ENCODE results near the gene DNAI7.

The DNAI7 gene

DNA sequence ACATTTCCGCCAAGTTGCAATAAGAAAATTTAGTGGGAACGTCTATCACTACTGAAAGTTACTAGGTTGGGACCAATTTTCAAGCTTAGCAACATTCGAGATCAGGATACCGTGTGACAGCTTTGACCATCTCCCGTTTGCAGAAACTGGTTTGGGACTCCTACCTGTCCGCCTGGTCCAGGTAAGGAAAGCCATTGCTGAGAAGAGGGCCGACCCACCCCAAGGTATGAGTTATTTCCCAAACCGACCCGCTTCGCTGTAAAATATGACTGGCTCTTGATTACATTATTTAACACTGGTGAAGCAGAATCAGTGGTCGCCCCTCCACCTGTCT, 271 bp downstream of the DNAI7 start:
- H3K4me3 ChIP-seq (ENCODE audit: low read length), result peak overlapping the region; percentile 82
- TF ChIP-seq, protein P1, sequence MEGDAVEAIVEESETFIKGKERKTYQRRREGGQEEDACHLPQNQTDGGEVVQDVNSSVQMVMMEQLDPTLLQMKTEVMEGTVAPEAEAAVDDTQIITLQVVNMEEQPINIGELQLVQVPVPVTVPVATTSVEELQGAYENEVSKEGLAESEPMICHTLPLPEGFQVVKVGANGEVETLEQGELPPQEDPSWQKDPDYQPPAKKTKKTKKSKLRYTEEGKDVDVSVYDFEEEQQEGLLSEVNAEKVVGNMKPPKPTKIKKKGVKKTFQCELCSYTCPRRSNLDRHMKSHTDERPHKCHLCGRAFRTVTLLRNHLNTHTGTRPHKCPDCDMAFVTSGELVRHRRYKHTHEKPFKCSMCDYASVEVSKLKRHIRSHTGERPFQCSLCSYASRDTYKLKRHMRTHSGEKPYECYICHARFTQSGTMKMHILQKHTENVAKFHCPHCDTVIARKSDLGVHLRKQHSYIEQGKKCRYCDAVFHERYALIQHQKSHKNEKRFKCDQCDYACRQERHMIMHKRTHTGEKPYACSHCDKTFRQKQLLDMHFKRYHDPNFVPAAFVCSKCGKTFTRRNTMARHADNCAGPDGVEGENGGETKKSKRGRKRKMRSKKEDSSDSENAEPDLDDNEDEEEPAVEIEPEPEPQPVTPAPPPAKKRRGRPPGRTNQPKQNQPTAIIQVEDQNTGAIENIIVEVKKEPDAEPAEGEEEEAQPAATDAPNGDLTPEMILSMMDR (conservative IDR thresholded peaks at IDR 0.05; ENCODE audit: low read length), result no peak
- DNase-seq (ENCODE audit: low read depth), result no peak

DNA sequence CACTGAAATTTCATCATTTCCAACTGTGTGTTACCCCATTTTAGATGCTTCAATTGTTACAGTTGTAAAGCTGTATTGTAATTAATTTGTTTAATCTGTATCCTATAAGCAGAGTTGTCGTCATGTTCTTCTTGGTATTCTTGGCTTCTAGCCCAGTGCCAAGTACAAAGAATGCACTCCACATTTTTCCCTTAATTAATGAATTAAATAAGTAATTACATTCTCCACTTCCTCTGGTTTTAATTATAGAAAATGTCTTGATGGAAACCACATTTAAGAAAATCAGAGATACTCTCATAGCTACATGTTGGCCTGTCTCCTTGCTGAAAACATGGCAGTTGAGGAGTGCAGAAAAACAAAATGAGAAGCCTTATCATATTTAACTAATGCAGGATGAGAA, 746 bp downstream of the DNAI7 start:
- H3K4me3 ChIP-seq (ENCODE audit: low read length), result peak overlapping the region; percentile 82
- TF ChIP-seq, protein P1 (conservative IDR thresholded peaks at IDR 0.05; ENCODE audit: low read length), result no peak
- peak; percentile 57 for DNase-seq (ENCODE audit: low read depth)

DNA sequence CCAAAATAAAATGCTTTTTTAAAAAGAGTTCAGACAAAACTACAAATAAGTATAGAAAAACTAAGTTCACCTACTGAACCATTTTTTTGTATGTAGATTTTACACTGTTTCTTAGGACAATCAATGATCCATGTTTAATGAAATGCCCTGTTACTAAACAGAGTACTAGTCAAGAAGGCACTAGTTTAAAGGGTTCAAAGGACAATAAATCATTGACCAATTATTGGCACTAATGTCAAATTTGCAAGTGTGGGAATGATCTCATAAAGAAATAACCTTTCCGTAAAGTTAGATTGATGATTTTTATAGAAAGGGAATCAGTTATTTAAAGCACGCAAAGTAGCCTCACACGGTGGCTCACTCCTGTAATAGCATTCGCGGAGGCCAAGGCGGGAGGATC, 4.2 kb downstream of the DNAI7 start:
- no peak overlapping the region for H3K4me3 ChIP-seq (ENCODE audit: low read length)
- no peak for DNase-seq (ENCODE audit: low read depth)
- TF ChIP-seq, protein P1 (conservative IDR thresholded peaks at IDR 0.05; ENCODE audit: low read length), result no peak

DNA sequence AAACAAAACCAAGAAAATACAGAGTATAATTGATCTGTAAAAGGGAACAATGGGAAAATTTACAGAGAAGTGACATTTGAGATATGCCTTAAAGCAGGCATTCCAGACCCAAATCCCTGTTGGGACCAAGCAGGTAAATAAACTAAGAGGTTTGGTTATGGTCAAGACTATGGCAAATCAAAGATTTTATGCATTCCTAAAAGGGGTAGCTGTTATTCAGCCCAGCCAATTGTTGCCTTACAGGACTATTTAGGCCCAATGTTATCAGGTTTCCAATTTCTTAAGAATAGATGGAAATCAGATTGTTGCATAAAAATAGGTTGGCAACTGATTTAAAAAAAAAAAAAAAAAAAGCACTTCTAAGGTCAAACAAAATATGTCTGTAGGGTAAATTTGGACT, 5.3 kb downstream of the DNAI7 start:
- no peak overlapping the region for H3K4me3 ChIP-seq (ENCODE audit: low read length)
- TF ChIP-seq, protein P1 (conservative IDR thresholded peaks at IDR 0.05; ENCODE audit: low read length), result no peak
- DNase-seq (ENCODE audit: low read depth), result no peak

DNA sequence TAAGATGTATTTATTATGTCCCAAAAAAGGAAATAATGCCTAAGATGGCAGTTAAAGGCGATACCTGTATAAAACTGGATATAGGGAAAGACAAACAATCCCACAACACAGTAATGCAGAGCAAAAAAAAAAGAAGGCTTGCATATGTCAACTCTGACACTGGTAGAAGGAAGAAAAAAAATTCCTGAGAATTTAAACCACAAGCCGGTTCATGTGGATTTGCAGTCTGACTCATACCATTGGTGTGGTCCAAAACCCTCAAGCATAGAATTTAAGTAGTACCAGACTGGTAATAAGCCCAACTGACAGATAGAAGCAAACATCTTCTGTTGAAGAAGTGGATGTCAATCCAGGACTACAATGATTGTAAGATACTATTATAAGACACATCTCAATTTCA, 7.2 kb downstream of the DNAI7 start:
- no peak overlapping the region for H3K4me3 ChIP-seq (ENCODE audit: low read length)
- DNase-seq (ENCODE audit: low read depth), result peak; percentile 92
- TF ChIP-seq, protein P1 (conservative IDR thresholded peaks at IDR 0.05; ENCODE audit: low read length), result no peak

DNA sequence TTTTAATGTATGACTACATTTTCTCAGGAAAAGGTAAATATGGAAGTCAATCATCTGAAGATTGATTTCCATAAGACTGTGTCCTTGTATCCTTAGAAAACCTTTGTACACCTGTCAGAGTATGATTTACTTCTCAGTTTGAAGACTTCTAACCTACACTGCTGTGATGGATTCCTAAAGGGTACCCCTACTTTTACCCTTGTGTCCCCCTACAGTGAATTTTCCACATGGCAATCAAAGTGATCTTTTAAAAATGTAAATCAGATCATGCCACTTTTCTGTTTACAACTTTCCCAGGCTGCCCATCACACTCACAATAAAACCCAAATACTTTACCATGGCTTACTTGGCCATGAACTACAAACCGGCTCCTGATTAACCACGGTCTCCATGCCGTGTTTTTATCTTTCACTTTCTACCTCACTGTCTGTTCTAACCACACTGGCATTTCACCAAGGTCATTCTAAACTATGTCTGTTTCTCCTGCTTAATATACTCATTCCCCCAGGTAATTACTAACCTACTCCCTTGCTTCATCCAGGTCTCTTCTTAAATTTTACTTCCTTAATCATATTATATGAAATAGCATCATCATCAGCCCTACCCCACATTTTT, 8.1 kb downstream of the DNAI7 start:
- TF ChIP-seq, protein P1 (conservative IDR thresholded peaks at IDR 0.05; ENCODE audit: low read length), result no peak
- DNase-seq (ENCODE audit: low read depth), result no peak
- no peak overlapping the region for H3K4me3 ChIP-seq (ENCODE audit: low read length)

DNA sequence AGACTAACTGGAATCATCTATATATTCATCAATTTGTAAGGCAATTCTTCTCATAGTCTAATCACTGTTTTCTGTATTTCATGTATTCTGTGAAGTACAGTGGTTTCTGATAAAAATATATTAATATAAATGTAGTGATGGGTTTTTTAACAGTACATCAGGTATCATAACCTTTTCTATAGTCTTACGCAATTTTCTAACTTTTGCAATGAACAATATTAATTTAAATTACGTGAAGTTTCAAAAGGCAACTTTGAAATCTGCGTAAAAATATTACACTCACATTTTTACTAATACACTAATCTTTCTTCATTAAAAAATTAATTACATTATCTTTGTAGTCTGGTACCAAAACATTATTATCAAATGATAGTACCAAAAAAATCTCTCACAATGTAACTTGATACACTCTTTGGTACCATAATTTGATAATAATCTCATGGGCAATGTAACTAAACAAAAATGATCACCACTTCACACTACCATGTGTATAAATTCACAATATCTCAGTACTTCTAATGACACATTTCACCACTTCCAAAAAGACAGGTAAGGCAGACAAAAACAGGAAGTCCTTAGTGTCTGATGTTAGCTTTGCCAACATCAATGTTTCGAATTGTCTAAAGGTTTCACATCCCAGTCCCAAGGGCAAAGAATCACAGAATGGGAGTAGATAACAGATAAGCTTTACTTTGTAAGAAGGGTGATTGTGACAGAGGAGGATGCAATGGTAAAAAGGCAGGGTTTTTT, 8.7 kb downstream of the DNAI7 start:
- no peak overlapping the region for H3K4me3 ChIP-seq (ENCODE audit: low read length)
- no peak for DNase-seq (ENCODE audit: low read depth)
- TF ChIP-seq, protein P1 (conservative IDR thresholded peaks at IDR 0.05; ENCODE audit: low read length), result no peak

Measured in AG10803 (cell line).